NCI-H146 treated with DMSO at 0.1 percent for 48 hours (cell line): ENCODE data around the gene TRAPPC3.
"Not testable (repeated sequence)": the region's sequence is repeated elsewhere in the genome, so short reads cannot be mapped to it uniquely, and the experiment has no call there.

Experiments used
- DNase-seq: peaks from one replicate; lab custom pipeline; 2025; ENCODE audit not compliant: unreplicated experiment; lab: John Stamatoyannopoulos, UW

Gene TRAPPC3

GRCh38 chr1:36149237-36149972 lies at the start of gene TRAPPC3:
Gene TRAPPC3, minus strand, starts transcription at chr1:36149486. Its CDS starts 108 bp downstream, at chr1:36149378.
- DNase-seq, result peak; percentile 94

- DNase-seq, result no peak
Observed at GRCh38 chr1:36198641-36199040, 49.4 kb upstream of the TRAPPC3 start.

- DNase-seq, result not testable (repeated sequence)
Observed at GRCh38 chr1:36196805-36197204, 47.5 kb upstream of the TRAPPC3 start.

- peak; percentile 62 for DNase-seq
Observed at GRCh38 chr1:36187800-36188593, 38.7 kb upstream of the TRAPPC3 start.

- DNase-seq, result no peak
Observed at GRCh38 chr1:36183309-36183856, 34.1 kb upstream of the TRAPPC3 start.

GRCh38 chr1:36182734-36183133 lies 33.4 kb upstream of the TRAPPC3 start:
- no peak for DNase-seq

- DNase-seq, result no peak
Observed at GRCh38 chr1:36179220-36179600, 29.9 kb upstream of the TRAPPC3 start.

GRCh38 chr1:36178471-36179219 lies 29.4 kb upstream of the TRAPPC3 start:
- DNase-seq, result no peak

- no peak for DNase-seq
Observed at GRCh38 chr1:36177589-36178431, 28.5 kb upstream of the TRAPPC3 start.

- no peak for DNase-seq
Observed at GRCh38 chr1:36176106-36176949, 27.0 kb upstream of the TRAPPC3 start.

GRCh38 chr1:36175137-36176095 lies 26.1 kb upstream of the TRAPPC3 start:
- no peak for DNase-seq

- no peak for DNase-seq
Observed at GRCh38 chr1:36174713-36175112, 25.4 kb upstream of the TRAPPC3 start.

GRCh38 chr1:36172983-36173382 lies 23.7 kb upstream of the TRAPPC3 start:
- no peak for DNase-seq

GRCh38 chr1:36172017-36172747 lies 22.9 kb upstream of the TRAPPC3 start:
- DNase-seq, result no peak

GRCh38 chr1:36170643-36171412 lies 21.5 kb upstream of the TRAPPC3 start:
- no peak for DNase-seq

GRCh38 chr1:36168514-36168913 lies 19.2 kb upstream of the TRAPPC3 start:
- no peak for DNase-seq
